ENCODE data around the gene NSUN6.
"Not testable (repeated sequence)": the region's sequence is repeated elsewhere in the genome, so short reads cannot be mapped to it uniquely, and the experiment has no call there.

GRCh38 chr10:18627452-18628018 lies 23.9 kb downstream of the NSUN6 start:
- not testable (repeated sequence) for TF ChIP-seq SRF (IDR thresholded peaks at IDR 0.05; ENCODE audit: low read depth); POLR2A (IDR thresholded peaks at IDR 0.05; ENCODE audit: borderline replicate concordance, extremely low read depth, insufficient read depth, insufficient read length); CTCF (IDR thresholded peaks at IDR 0.05 in 2 of 3, conservative IDR thresholded peaks at IDR 0.05 in 1 of 3; ENCODE audit: borderline replicate concordance in 1 of 3, insufficient read depth in 1 of 3, low read depth in 2 of 3, low read length in 2 of 3); REST (IDR thresholded peaks at IDR 0.05; ENCODE audit: low read depth); CBX3 (IDR thresholded peaks at IDR 0.05; ENCODE audit: low read depth); RAD21 (IDR thresholded peaks at IDR 0.05; ENCODE audit: low read depth)
